K562 (cell line): ENCODE data around the gene ABCG1. TPM values are rescaled to one million over a fixed set of nuclear protein-coding genes. Genes with fewer than 3 reads are reported as not detected.

ENCODE experiments used
- ATAC-seq: fragments of 200-7000 bp; cut with Tn5 transposase; 3 replicates; pipeline ENCODE4 v1.9.1; 2020; ENCODE audit warnings: moderate library complexity
- BruUV-seq: library from RNA; stranded (reverse); fragments of 400-500 nt; replicated peaks from 2 replicates; lab custom pipeline; 2021; lab: Mats Ljungman, UMichigan
- CTCF ChIA-PET: fragments of 300-600 bp; formaldehyde crosslinking; extraction: SDS; loops from one replicate; lab custom pipeline; 2021; ENCODE audit warnings: low intra/inter-chr PET ratio; lab: Yijun Ruan, JAX
- POLR2A ChIA-PET: fragments of 300-600, 350-650 bp; sonication (Branson Sonifier 250); formaldehyde crosslinking; extraction: SDS; loops from one replicate; lab custom pipeline; 2021; ENCODE audit warnings: antibody characterized with exemption, inconsistent platforms; lab: Yijun Ruan, JAX
- DNase-seq, 4 experiments: peaks; one replicate each; pipeline versions ENCODE4 v3.0.0 to v3.0.0-alpha.2; 2011 to 2018; ENCODE audit warnings: low spot score in 3 of 4, mixed read lengths in 3 of 4; ENCODE audit errors: extremely low read depth in 1 of 4
- FAIRE-seq: peaks from 2 replicates; lab custom pipeline; 2011; peaks lifted over from hg19 to GRCh38; lab: Jason Lieb, UNC
- H2AFZ ChIP-seq: 2 replicates; pipeline ENCODE4 v1.6.0; 2011; ENCODE audit warnings: low read depth, low read length, control low read depth, inconsistent platforms
- H3K27ac ChIP-seq: fragments of 200-600 bp; 3 replicates; pipeline ENCODE4 v1.8.0; 2011; ENCODE audit warnings: low read depth, mild to moderate bottlenecking, control low read depth, inconsistent platforms, low read length, moderate library complexity, mixed read lengths; ENCODE audit errors: extremely low read depth
- H3K27me3 ChIP-seq, 2 experiments: fragments of 300-600 bp in 1 of 2; 2 replicates in 1 of 2; 3 replicates in 1 of 2; pipeline versions ENCODE4 v1.6.0 to v1.8.0; 2011; ENCODE audit warnings: inconsistent platforms in 2 of 2, low read length in 2 of 2, mild to moderate bottlenecking in 1 of 2, mixed read lengths in 1 of 2, moderate library complexity in 1 of 2; ENCODE audit not compliant: control insufficient read depth in 2 of 2, insufficient read depth in 2 of 2
- H3K36me3 ChIP-seq: fragments of 300-600 bp; 3 replicates; pipeline ENCODE4 v1.8.0; 2011; ENCODE audit warnings: mild to moderate bottlenecking, low read length, inconsistent platforms; ENCODE audit not compliant: control insufficient read depth, insufficient read depth
- H3K4me1 ChIP-seq, 2 experiments: fragments of 200-600 bp in 1 of 2; replicated peaks in 1 of 2; 2 replicates in 1 of 2; 3 replicates in 1 of 2; pipeline versions ENCODE4 v1.5.1 to v1.8.0; 2011; ENCODE audit warnings: inconsistent platforms in 2 of 2, low read length in 2 of 2, mild to moderate bottlenecking in 1 of 2, mixed read lengths in 1 of 2, moderate library complexity in 1 of 2; ENCODE audit not compliant: control insufficient read depth in 2 of 2, insufficient read depth in 2 of 2
- H3K4me2 ChIP-seq: 2 replicates; pipeline ENCODE4 v1.6.1; 2011; ENCODE audit warnings: low read length, control low read depth, inconsistent platforms, mixed read lengths; ENCODE audit not compliant: insufficient read depth
- H3K4me3 ChIP-seq: fragments of 200-600 bp; sonication (generic), shearing (Covaris generic); 2 replicates; pipeline ENCODE4 v1.5.1; 2016; ENCODE audit warnings: control low read depth, inconsistent platforms
- H3K79me2 ChIP-seq: fragments of 200-600 bp; 3 replicates; pipeline ENCODE4 v1.8.0; 2011; ENCODE audit warnings: low read length, inconsistent platforms; ENCODE audit not compliant: control insufficient read depth, insufficient read depth
- H3K9ac ChIP-seq, 2 experiments: 2 replicates each; pipeline versions ENCODE4 v1.6.0 to v1.6.1; 2011; ENCODE audit warnings: low read depth in 2 of 2, low read length in 2 of 2, control low read depth in 1 of 2, inconsistent platforms in 1 of 2, mild to moderate bottlenecking in 1 of 2, mixed read lengths in 1 of 2; ENCODE audit not compliant: insufficient read depth in 1 of 2
- H3K9me1 ChIP-seq: one replicate; pipeline ENCODE4 v1.6.0; 2011; ENCODE audit warnings: inconsistent platforms, mild to moderate bottlenecking, low read length, moderate library complexity; ENCODE audit not compliant: control insufficient read depth, insufficient read depth
- H3K9me3 ChIP-seq: replicated peaks from 2 replicates; pipeline ENCODE4 v1.5.1; 2011; ENCODE audit warnings: low read depth, low read length, inconsistent platforms; ENCODE audit not compliant: control insufficient read depth, insufficient read depth
- H4K20me1 ChIP-seq: replicated peaks from 2 replicates; pipeline ENCODE4 v1.6.1; 2011; ENCODE audit warnings: low read length, inconsistent platforms, mixed read lengths; ENCODE audit not compliant: control insufficient read depth, insufficient read depth
- BCOR ChIP-seq: fragments of 450-650 bp; IDR thresholded peaks from 2 replicates; pipeline ENCODE4 v1.6.1; 2016
- BRD4 ChIP-seq: fragments of 200-600 bp; sonication (generic); IDR thresholded peaks from 2 replicates; pipeline ENCODE4 v1.6.1; 2017; ENCODE audit warnings: inconsistent platforms
- CCNT2 ChIP-seq: IDR thresholded peaks from 2 replicates; pipeline ENCODE4 v1.6.1; 2011; ENCODE audit warnings: borderline replicate concordance, low read depth, mild to moderate bottlenecking, moderate library complexity, mixed read lengths, low read length; ENCODE audit not compliant: insufficient read length; ENCODE audit errors: extremely low read depth
- GTF3C2 ChIP-seq: IDR thresholded peaks from 3 replicates; pipeline ENCODE4 v1.6.1; 2011; ENCODE audit warnings: borderline replicate concordance, mild to moderate bottlenecking, moderate library complexity; ENCODE audit not compliant: insufficient read length; ENCODE audit errors: extremely low read depth
- MCM7 ChIP-seq, 2 experiments: fragments of 450-650 bp; IDR thresholded peaks; 2 replicates each; pipeline ENCODE4 v1.6.1; 2016 to 2018
- SMAD3 ChIP-seq: fragments of 450-650 bp; formaldehyde crosslinking; conservative IDR thresholded peaks from 2 replicates; pipeline ENCODE4 v1.4.0; 2020; ENCODE audit warnings: mild to moderate bottlenecking
- TGIF2 ChIP-seq: sonication (generic); formaldehyde crosslinking; IDR thresholded peaks from 2 replicates; pipeline ENCODE4 v1.8.1; 2022; ENCODE audit warnings: mild to moderate bottlenecking, missing genetic modification reagents, moderate library complexity
- TRIM24 ChIP-seq, 2 experiments: fragments of 450-650 bp; IDR thresholded peaks; 2 replicates each; pipeline ENCODE4 v1.6.1; 2016
- ZNF212 ChIP-seq: fragments of 450-650 bp; formaldehyde crosslinking; IDR thresholded peaks from 2 replicates; pipeline ENCODE4 v1.4.0; 2020; ENCODE audit warnings: mild to moderate bottlenecking
- ZNF232 ChIP-seq: sonication (generic); formaldehyde crosslinking; IDR thresholded peaks from 2 replicates; pipeline ENCODE4 v1.8.0; 2022; ENCODE audit warnings: mild to moderate bottlenecking, missing genetic modification reagents
- ZNF239 ChIP-seq: fragments of 250-450 bp; sonication (Bioruptor Pico); IDR thresholded peaks from 2 replicates; pipeline ENCODE4 v1.4.0; 2020; ENCODE audit warnings: mild to moderate bottlenecking
- ZNF384 ChIP-seq: IDR thresholded peaks from 2 replicates; pipeline ENCODE4 v1.6.1; 2012; ENCODE audit warnings: low read depth, low read length, improper control_type of control experiment
- ZNF696 ChIP-seq: fragments of 250-450 bp; sonication (Bioruptor Pico); conservative IDR thresholded peaks from 2 replicates; pipeline ENCODE4 v1.4.0; 2020; ENCODE audit warnings: mild to moderate bottlenecking, moderate library complexity
- WGBS: fragments of 100-300 bp; shearing (Covaris generic); methylation state at CpG from one replicate; pipeline ENCODE4 v1.1.6; 2016; ENCODE audit warnings: low coverage, mixed read lengths; ENCODE audit not compliant: insufficient coverage; ENCODE audit errors: missing lambda C conversion rate; 5-methylcytosine and 5-hydroxymethylcytosine counted together
- in situ Hi-C: fragments of 300-500 bp; cut with MboI; formaldehyde crosslinking; loops from 4 replicates; pipeline ENCODE4 v1.15.0; 2018; ENCODE audit warnings: inconsistent platforms, mixed read lengths
- intact Hi-C: fragments of 100-400 bp; cut with micrococcal nuclease; formaldehyde crosslinking; loops from 2 replicates; pipeline ENCODE4 v1.14.2; 2022
- polyA plus RNA-seq, 8 experiments: library from polyadenylated mRNA; depleted of rRNA in 4 of 8; stranded (reverse) in 5 of 8; unstranded in 3 of 8; fragments of >200 nt; fragmentation: Nextera tagmentation in 2 of 8; fragmentation: Illumina TruSeq in 1 of 8; extraction: Ambion mirVana in 2 of 8; extraction: Trizol in 1 of 8; gene quantifications; 2 replicates each; pipeline versions ENCODE4 v1.2.1 to v1.2.3, GENCODE V29; 2011 to 2014; ENCODE audit warnings: inconsistent platforms in 1 of 8, missing spikeins in 1 of 8
- total RNA-seq, 7 experiments: library from RNA; depleted of rRNA in 6 of 7; stranded (reverse); fragments of >200 nt in 6 of 7; fragmentation: Illumina TruSeq in 2 of 7; extraction: Trizol in 2 of 7; gene quantifications; 2 replicates each; pipeline versions ENCODE4 v1.2.1 to v1.2.3, GENCODE V29; 2011 to 2021; ENCODE audit warnings: low replicate concordance in 1 of 7
- TF ChIP-seq, protein P1 (sequence below), 3 experiments: fragments of 200-800 bp in 1 of 3; fragments of 250-450 bp in 1 of 3; fragments of 450-650 bp in 1 of 3; sonication (Bioruptor Pico) in 1 of 3; sonication (Bioruptor generic) in 1 of 3; formaldehyde crosslinking in 1 of 3; IDR thresholded peaks; 2 replicates each; pipeline versions ENCODE4 v1.6.1 to v1.8.0; 2016 to 2022; ENCODE audit warnings: mild to moderate bottlenecking in 2 of 3, missing genetic modification characterization in 2 of 3, missing compliant biosample characterization in 1 of 3, moderate library complexity in 1 of 3

ABCG1 gene
- total and polyA plus RNA-seq, 9 of the 15 experiments (the other 6 are each of a cell fraction or from before 2014, with no cell fraction given), result 0.04 to 0.09 TPM; not detected in 7

DNA sequence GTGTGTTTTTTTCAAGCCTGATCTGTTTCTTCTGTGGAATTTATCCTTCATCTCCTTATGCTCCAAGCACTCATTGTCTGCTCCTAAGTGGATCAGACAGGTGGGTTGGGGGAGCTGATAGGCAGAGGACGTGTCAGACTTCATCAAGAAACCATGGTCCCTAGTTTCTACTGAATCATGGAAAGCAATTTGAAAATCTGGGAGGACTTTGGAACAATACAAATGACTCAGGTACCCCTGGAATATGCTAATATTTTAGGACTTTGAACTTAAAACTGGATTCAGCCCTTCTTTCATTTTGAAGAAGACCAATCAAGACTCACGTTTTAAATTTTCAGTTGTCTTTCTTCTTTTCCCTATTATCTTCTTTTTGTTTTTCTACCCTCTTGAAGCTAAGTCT lies 7.7 kb downstream of the ABCG1 start:
- 0% methylated on average over 2 of the region's 2 CpGs for WGBS
- POLR2A ChIA-PET, result interaction anchor here (0.5 to 0.8 kb wide), 2 partner anchors 10 to 422 kb away, joined by 4 read pairs; no protein-coding TSS in a partner anchor
- H4K20me1 ChIP-seq, result peaks cover 2% of the 10 kb centered on the region; the same call in 1 of the 2 replicates
- intact Hi-C loops (no loop called here), in situ Hi-C loops (no loop called here)
- H3K4me3 ChIP-seq, result no peak overlapping the region
- peaks cover 32 to 56% of the 10 kb centered on the region in 2 experiments for H3K27me3 ChIP-seq
- no peak overlapping the region for H3K27ac ChIP-seq
- no peaks in the 10 kb centered on the region for H3K9me3 ChIP-seq
- no peak for ATAC-seq
- H3K79me2 ChIP-seq, result no peaks in the 10 kb centered on the region
- H3K36me3 ChIP-seq, result no peaks in the 10 kb centered on the region
- no peak for DNase-seq
- no peak overlapping the region for H3K4me2 ChIP-seq
- no peak overlapping the region for H3K9ac ChIP-seq
- no peaks in the 10 kb centered on the region for H3K9me1 ChIP-seq
- no peak overlapping the region for H2AFZ ChIP-seq
- FAIRE-seq, result no peak
- TF ChIP-seq, protein P1, sequence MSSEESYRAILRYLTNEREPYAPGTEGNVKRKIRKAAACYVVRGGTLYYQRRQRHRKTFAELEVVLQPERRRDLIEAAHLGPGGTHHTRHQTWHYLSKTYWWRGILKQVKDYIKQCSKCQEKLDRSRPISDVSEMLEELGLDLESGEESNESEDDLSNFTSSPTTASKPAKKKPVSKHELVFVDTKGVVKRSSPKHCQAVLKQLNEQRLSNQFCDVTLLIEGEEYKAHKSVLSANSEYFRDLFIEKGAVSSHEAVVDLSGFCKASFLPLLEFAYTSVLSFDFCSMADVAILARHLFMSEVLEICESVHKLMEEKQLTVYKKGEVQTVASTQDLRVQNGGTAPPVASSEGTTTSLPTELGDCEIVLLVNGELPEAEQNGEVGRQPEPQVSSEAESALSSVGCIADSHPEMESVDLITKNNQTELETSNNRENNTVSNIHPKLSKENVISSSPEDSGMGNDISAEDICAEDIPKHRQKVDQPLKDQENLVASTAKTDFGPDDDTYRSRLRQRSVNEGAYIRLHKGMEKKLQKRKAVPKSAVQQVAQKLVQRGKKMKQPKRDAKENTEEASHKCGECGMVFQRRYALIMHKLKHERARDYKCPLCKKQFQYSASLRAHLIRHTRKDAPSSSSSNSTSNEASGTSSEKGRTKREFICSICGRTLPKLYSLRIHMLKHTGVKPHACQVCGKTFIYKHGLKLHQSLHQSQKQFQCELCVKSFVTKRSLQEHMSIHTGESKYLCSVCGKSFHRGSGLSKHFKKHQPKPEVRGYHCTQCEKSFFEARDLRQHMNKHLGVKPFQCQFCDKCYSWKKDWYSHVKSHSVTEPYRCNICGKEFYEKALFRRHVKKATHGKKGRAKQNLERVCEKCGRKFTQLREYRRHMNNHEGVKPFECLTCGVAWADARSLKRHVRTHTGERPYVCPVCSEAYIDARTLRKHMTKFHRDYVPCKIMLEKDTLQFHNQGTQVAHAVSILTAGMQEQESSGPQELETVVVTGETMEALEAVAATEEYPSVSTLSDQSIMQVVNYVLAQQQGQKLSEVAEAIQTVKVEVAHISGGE (CRISPR knock-in tag; IDR thresholded peaks at IDR 0.05), result no peak
- TF ChIP-seq SMAD3 (CRISPR knock-in tag), result no peak
- TF ChIP-seq ZNF239 (CRISPR knock-in tag), result no peak
- TF ChIP-seq CCNT2, result no peak
- TF ChIP-seq TRIM24 (IDR thresholded peaks at IDR 0.05), result no peak
- no peak for TF ChIP-seq ZNF212 (CRISPR knock-in tag)
- no peak for TF ChIP-seq TGIF2 (CRISPR knock-in tag)
- TF ChIP-seq ZNF384, result no peak
- TF ChIP-seq BRD4, result no peak
- TF ChIP-seq GTF3C2, result no peak
- TF ChIP-seq BCOR, result no peak
- no peak for TF ChIP-seq ZNF696 (CRISPR knock-in tag)
- no peak for TF ChIP-seq ZNF232
- TF ChIP-seq MCM7 (IDR thresholded peaks at IDR 0.05), result no peak
- CTCF ChIA-PET, result no interaction called here
- BruUV-seq, result no TSS peak
- no peaks in the 10 kb centered on the region; a peak in 1 of 5 replicates for H3K4me1 ChIP-seq
